ENCODE measurements around the gene MRPL23. TPM values are rescaled to one million over a fixed set of nuclear protein-coding genes. Genes with fewer than 3 reads are reported as not detected.

Gene MRPL23
- total and polyA plus RNA-seq, 2 experiments from 2014 or later, result 127 to 137 TPM

DNA sequence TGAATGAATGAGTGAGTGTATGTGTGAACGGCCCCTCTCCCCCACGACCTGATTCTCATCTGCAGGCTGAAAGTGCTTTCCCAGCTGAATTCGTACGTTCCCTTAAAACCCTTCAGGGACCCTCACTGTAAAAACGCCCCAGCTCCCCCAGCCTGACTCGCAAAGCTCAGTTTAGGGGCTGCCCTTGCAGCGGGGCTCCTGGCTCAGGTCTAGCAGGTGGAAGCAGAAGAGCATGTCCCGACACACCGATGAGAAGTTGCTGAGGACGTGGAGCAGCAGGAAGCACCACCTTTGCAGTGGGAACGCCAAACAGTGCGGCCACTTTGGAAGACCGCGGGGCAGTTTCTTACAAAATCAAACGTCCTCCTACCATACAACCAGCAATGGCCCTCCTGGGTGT, 3.6 kb upstream of the MRPL23 start:
- DNase-seq (ENCODE audit: low read depth in 1 of 2, low spot score in 1 of 2), result no peak

GRCh38 chr11:1943977-1944376, 3.2 kb upstream of the MRPL23 start:
- no peak overlapping the region for H3K27ac ChIP-seq
- peak in 1 of 2 donors; percentile 45 for DNase-seq (ENCODE audit: low read depth in 1 of 2, low spot score in 1 of 2)

More for the DNA sequence above, 3.6 kb upstream of the MRPL23 start:
- H3K27me3 ChIP-seq, result no peaks in the 10 kb centered on the region
- no peaks in the 10 kb centered on the region for H3K36me3 ChIP-seq
- no peaks in the 10 kb centered on the region for H3K4me1 ChIP-seq (ENCODE audit: low read depth)
- TF ChIP-seq, protein P1, sequence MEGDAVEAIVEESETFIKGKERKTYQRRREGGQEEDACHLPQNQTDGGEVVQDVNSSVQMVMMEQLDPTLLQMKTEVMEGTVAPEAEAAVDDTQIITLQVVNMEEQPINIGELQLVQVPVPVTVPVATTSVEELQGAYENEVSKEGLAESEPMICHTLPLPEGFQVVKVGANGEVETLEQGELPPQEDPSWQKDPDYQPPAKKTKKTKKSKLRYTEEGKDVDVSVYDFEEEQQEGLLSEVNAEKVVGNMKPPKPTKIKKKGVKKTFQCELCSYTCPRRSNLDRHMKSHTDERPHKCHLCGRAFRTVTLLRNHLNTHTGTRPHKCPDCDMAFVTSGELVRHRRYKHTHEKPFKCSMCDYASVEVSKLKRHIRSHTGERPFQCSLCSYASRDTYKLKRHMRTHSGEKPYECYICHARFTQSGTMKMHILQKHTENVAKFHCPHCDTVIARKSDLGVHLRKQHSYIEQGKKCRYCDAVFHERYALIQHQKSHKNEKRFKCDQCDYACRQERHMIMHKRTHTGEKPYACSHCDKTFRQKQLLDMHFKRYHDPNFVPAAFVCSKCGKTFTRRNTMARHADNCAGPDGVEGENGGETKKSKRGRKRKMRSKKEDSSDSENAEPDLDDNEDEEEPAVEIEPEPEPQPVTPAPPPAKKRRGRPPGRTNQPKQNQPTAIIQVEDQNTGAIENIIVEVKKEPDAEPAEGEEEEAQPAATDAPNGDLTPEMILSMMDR (IDR thresholded peaks at IDR 0.05; ENCODE audit: low read depth, low read length), result no peak
- no peak overlapping the region for H3K4me3 ChIP-seq
- H3K9me3 ChIP-seq (ENCODE audit: low read depth), result no peaks in the 10 kb centered on the region
- no peak overlapping the region for H3K27ac ChIP-seq

GRCh38 chr11:1947592-1948237, 583 bp downstream of the MRPL23 start:
- Histone ChIP-seq H3K36me3 (no peaks in the 10 kb centered on the region), H3K27me3 (no peaks in the 10 kb centered on the region), H3K4me3 (no peak overlapping the region), H3K27ac (no peak overlapping the region), H3K9me3 (ENCODE audit: low read depth) (no peaks in the 10 kb centered on the region), H3K4me1 (ENCODE audit: low read depth) (no peaks in the 10 kb centered on the region)
- TF ChIP-seq, protein P1 (IDR thresholded peaks at IDR 0.05; ENCODE audit: low read depth, low read length), result no peak
- no peak for DNase-seq (ENCODE audit: low read depth in 1 of 2, low spot score in 1 of 2)

More at GRCh38 chr11:1943977-1944376, 3.2 kb upstream of the MRPL23 start:
- no peaks in the 10 kb centered on the region for H3K4me1 ChIP-seq (ENCODE audit: low read depth)
- no peaks in the 10 kb centered on the region for H3K27me3 ChIP-seq
- no peak overlapping the region for H3K4me3 ChIP-seq
- H3K9me3 ChIP-seq (ENCODE audit: low read depth), result no peaks in the 10 kb centered on the region
- no peaks in the 10 kb centered on the region for H3K36me3 ChIP-seq
- TF ChIP-seq, protein P1 (IDR thresholded peaks at IDR 0.05; ENCODE audit: low read depth, low read length), result no peak

DNA sequence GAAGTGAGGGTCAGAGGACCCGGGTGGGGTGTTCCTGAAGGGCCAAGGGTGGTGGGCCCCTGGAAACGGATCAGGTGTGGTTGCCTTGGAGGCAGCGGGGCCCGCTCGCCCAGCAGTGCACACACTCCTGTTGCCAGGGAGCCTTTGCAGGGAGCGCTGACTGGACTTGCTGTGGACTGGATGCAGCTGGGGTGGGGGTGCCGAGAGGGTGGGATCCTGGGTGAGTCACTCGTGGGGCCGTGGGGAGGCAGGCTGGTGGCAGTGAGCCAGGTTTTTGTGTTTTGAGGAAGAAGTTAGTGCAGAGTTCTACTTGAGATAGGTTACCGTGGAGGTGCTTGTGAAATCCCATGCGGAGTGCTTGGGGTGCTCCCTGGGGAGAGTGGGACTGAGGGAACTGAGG, 1.3 kb downstream of the MRPL23 start:
- no peaks in the 10 kb centered on the region for H3K4me1 ChIP-seq (ENCODE audit: low read depth)
- H3K27me3 ChIP-seq, result no peaks in the 10 kb centered on the region
- TF ChIP-seq, protein P1 (IDR thresholded peaks at IDR 0.05; ENCODE audit: low read depth, low read length), result no peak
- DNase-seq (ENCODE audit: low read depth in 1 of 2, low spot score in 1 of 2), result no peak
- no peak overlapping the region for H3K4me3 ChIP-seq
- no peaks in the 10 kb centered on the region for H3K36me3 ChIP-seq
- no peak overlapping the region for H3K27ac ChIP-seq
- no peaks in the 10 kb centered on the region for H3K9me3 ChIP-seq (ENCODE audit: low read depth)

DNA sequence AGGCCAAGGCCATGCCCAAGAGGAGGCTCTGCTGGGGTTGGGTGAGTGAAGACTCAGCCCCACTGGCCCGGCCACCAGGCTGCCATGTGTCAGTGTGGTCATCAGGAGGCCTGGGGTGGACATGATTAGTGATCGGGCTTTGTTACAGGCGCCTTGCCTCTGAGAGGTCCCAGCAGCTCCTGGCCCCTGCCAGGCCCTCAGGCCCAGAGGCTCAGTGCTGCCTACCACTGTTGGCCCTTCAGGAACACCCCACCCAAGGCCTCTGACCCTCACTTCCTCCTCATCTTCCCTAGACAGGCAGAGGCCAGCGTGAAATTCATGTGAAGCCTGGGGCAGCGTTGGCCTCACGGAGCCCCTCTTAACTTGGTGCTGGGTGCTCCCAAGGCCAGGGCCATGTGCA, 2.2 kb downstream of the MRPL23 start:
- TF ChIP-seq, protein P1 (IDR thresholded peaks at IDR 0.05; ENCODE audit: low read depth, low read length), result no peak
- Histone ChIP-seq H3K36me3 (no peaks in the 10 kb centered on the region), H3K9me3 (ENCODE audit: low read depth) (no peaks in the 10 kb centered on the region), H3K4me1 (ENCODE audit: low read depth) (no peaks in the 10 kb centered on the region), H3K4me3 (no peak overlapping the region), H3K27ac (no peak overlapping the region), H3K27me3 (no peaks in the 10 kb centered on the region)
- no peak for DNase-seq (ENCODE audit: low read depth in 1 of 2, low spot score in 1 of 2)

Data from cardiac muscle cell (in vitro differentiated cells and primary cell).